Activated T-cell treated with anti-CD3 and anti-CD28 coated beads, Interleukin-2, amount 50 U/mL, for 72 hours (primary cell): ENCODE measurements around the gene HBG2. TPM values are rescaled to one million over a fixed set of nuclear protein-coding genes. Genes with fewer than 3 reads are reported as not detected.
"Not testable (repeated sequence)": the region's sequence is repeated elsewhere in the genome, so short reads cannot be mapped to it uniquely, and the experiment has no call there.

ENCODE experiments used
- ATAC-seq, 2 donors: fragments of 150-1000 bp; cut with Tn5 transposase; replicated peaks in 1 of 2; 2 replicates each; pipeline ENCODE4 v1.10.0; 2021; ENCODE audit warnings: moderate library complexity in 2 of 2, mild to moderate bottlenecking in 1 of 2
- DNase-seq, 2 donors: peaks; one replicate each; pipeline ENCODE4 v3.0.0; 2021 to 2022; ENCODE audit warnings: mixed read lengths in 1 of 2
- H3K27ac Mint-ChIP-seq: one replicate; pipeline ENCODE4 v1.8.0; 2022; ENCODE audit warnings: mild to moderate bottlenecking, moderate library complexity, mixed read lengths
- H3K27me3 Mint-ChIP-seq: one replicate; pipeline ENCODE4 v1.8.0; 2022; ENCODE audit warnings: low read depth, mixed read lengths
- H3K36me3 Mint-ChIP-seq, 2 donors: one replicate each; pipeline ENCODE4 v1.8.0; 2022; ENCODE audit warnings: mixed read lengths in 2 of 2, mild to moderate bottlenecking in 1 of 2; ENCODE audit not compliant: insufficient read depth in 2 of 2
- H3K4me1 Mint-ChIP-seq: one replicate; pipeline ENCODE4 v1.8.0; 2022; ENCODE audit warnings: low read depth, mixed read lengths
- H3K4me3 Mint-ChIP-seq, 2 donors: one replicate each; pipeline ENCODE4 v1.8.0; 2022; ENCODE audit warnings: mild to moderate bottlenecking in 2 of 2, mixed read lengths in 2 of 2, moderate library complexity in 2 of 2
- H3K9me3 Mint-ChIP-seq, 2 donors: one replicate each; pipeline ENCODE4 v1.8.0; 2022; ENCODE audit warnings: mixed read lengths in 2 of 2
- total RNA-seq, 2 donors: library from RNA; stranded (reverse); gene quantifications; one replicate each; pipeline ENCODE4 v1.2.3, GENCODE V29; 2022

HBG2 gene
- total RNA-seq, 2 donors from 2014 or later = not detected

GRCh38 chr11:5251746-5252145 lies 2.8 kb downstream of the HBG2 start:
- DNase-seq = no peak
- Mint-ChIP-seq H3K36me3 (no peaks in the 10 kb centered on the region), H3K9me3 (no peaks in the 10 kb centered on the region), H3K27me3 (no peaks in the 10 kb centered on the region), H3K27ac (no peak overlapping the region), H3K4me3 (no peak overlapping the region), H3K4me1 (no peaks in the 10 kb centered on the region)
- no peak for ATAC-seq

- ATAC-seq = no peak
- no peaks in the 10 kb centered on the region for H3K9me3 Mint-ChIP-seq
- H3K4me1 Mint-ChIP-seq = no peaks in the 10 kb centered on the region
- DNase-seq = no peak
- H3K27me3 Mint-ChIP-seq = no peaks in the 10 kb centered on the region
- H3K36me3 Mint-ChIP-seq = no peaks in the 10 kb centered on the region
- no peak overlapping the region for H3K27ac Mint-ChIP-seq
- no peak overlapping the region for H3K4me3 Mint-ChIP-seq
Measured at GRCh38 chr11:5250543-5251204, 3.9 kb downstream of the HBG2 start.

GRCh38 chr11:5249807-5250396 lies 4.7 kb downstream of the HBG2 start, which contains the start of gene HBG1:
Gene HBG1, minus strand, starts transcription at chr11:5249857. Its CDS starts 53 bp downstream, at chr11:5249804.
- not testable (repeated sequence) for H3K27ac Mint-ChIP-seq, ATAC-seq, H3K36me3 Mint-ChIP-seq, DNase-seq, H3K4me3 Mint-ChIP-seq, H3K4me1 Mint-ChIP-seq, H3K27me3 Mint-ChIP-seq, H3K9me3 Mint-ChIP-seq

- not testable (repeated sequence) for DNase-seq, H3K9me3 Mint-ChIP-seq
Measured at GRCh38 chr11:5248498-5248897, 6.1 kb downstream of the HBG2 start.

GRCh38 chr11:5247472-5248192 lies 6.9 kb downstream of the HBG2 start:
- Mint-ChIP-seq H3K4me1 (no peaks in the 10 kb centered on the region), H3K27me3 (no peaks in the 10 kb centered on the region), H3K36me3 (no peaks in the 10 kb centered on the region), H3K27ac (no peak overlapping the region), H3K9me3 (no peaks in the 10 kb centered on the region), H3K4me3 (no peak overlapping the region)
- ATAC-seq (no peak), DNase-seq (no peak)

More at GRCh38 chr11:5248498-5248897, 6.1 kb downstream of the HBG2 start:
- H3K36me3 Mint-ChIP-seq, H3K4me3 Mint-ChIP-seq, H3K27me3 Mint-ChIP-seq, H3K27ac Mint-ChIP-seq, H3K4me1 Mint-ChIP-seq, ATAC-seq: not testable (repeated sequence)

- Mint-ChIP-seq H3K4me1 (no peaks in the 10 kb centered on the region), H3K27ac (no peak overlapping the region), H3K4me3 (no peak overlapping the region), H3K9me3 (no peaks in the 10 kb centered on the region), H3K27me3 (no peaks in the 10 kb centered on the region), H3K36me3 (no peaks in the 10 kb centered on the region)
- no peak for DNase-seq
- ATAC-seq = no peak
Measured at GRCh38 chr11:5246772-5247471, 7.7 kb downstream of the HBG2 start.

- H3K4me1 Mint-ChIP-seq = no peaks in the 10 kb centered on the region
- no peaks in the 10 kb centered on the region for H3K9me3 Mint-ChIP-seq
Measured at GRCh38 chr11:5245155-5245554, 9.4 kb downstream of the HBG2 start.

GRCh38 chr11:5243816-5244180 lies 10.8 kb downstream of the HBG2 start:
- no peaks in the 10 kb centered on the region for H3K4me1 Mint-ChIP-seq
- DNase-seq = no peak
- H3K27me3 Mint-ChIP-seq = peaks cover 2% of the 10 kb centered on the region
- H3K36me3 Mint-ChIP-seq = no peaks in the 10 kb centered on the region
- H3K4me3 Mint-ChIP-seq = no peak overlapping the region
- no peak for ATAC-seq
- no peak overlapping the region for H3K27ac Mint-ChIP-seq
- no peaks in the 10 kb centered on the region for H3K9me3 Mint-ChIP-seq

More at GRCh38 chr11:5245155-5245554, 9.4 kb downstream of the HBG2 start:
- Mint-ChIP-seq H3K4me3 (no peak overlapping the region), H3K27me3 (no peaks in the 10 kb centered on the region), H3K27ac (no peak overlapping the region), H3K36me3 (no peaks in the 10 kb centered on the region)
- ATAC-seq = no peak
- no peak for DNase-seq

- ATAC-seq (no peak), DNase-seq (no peak)
- no peaks in the 10 kb centered on the region for H3K4me1 Mint-ChIP-seq
- H3K36me3 Mint-ChIP-seq = no peaks in the 10 kb centered on the region
- H3K27me3 Mint-ChIP-seq = peaks cover 6% of the 10 kb centered on the region
- no peak overlapping the region for H3K27ac Mint-ChIP-seq
- no peaks in the 10 kb centered on the region for H3K9me3 Mint-ChIP-seq
- H3K4me3 Mint-ChIP-seq = no peak overlapping the region
Measured at GRCh38 chr11:5242933-5243815, 11.4 kb downstream of the HBG2 start.

GRCh38 chr11:5242208-5242607 lies 12.4 kb downstream of the HBG2 start:
- no peaks in the 10 kb centered on the region for H3K9me3 Mint-ChIP-seq
- no peaks in the 10 kb centered on the region for H3K36me3 Mint-ChIP-seq
- ATAC-seq (no peak), DNase-seq (no peak)
- peaks cover 6% of the 10 kb centered on the region for H3K27me3 Mint-ChIP-seq
- H3K27ac Mint-ChIP-seq = no peak overlapping the region
- no peak overlapping the region for H3K4me3 Mint-ChIP-seq
- H3K4me1 Mint-ChIP-seq = no peaks in the 10 kb centered on the region

- no peak for ATAC-seq
- Mint-ChIP-seq H3K9me3 (no peaks in the 10 kb centered on the region), H3K27ac (no peak overlapping the region), H3K4me3 (no peak overlapping the region), H3K4me1 (no peaks in the 10 kb centered on the region), H3K36me3 (no peaks in the 10 kb centered on the region), H3K27me3 (peaks cover 6% of the 10 kb centered on the region)
- no peak for DNase-seq
Measured at GRCh38 chr11:5241458-5241857, 13.1 kb downstream of the HBG2 start.

- no peak overlapping the region for H3K4me3 Mint-ChIP-seq
- peaks cover 6% of the 10 kb centered on the region for H3K27me3 Mint-ChIP-seq
- DNase-seq (no peak), ATAC-seq (no peak)
- no peaks in the 10 kb centered on the region for H3K36me3 Mint-ChIP-seq
- no peak overlapping the region for H3K27ac Mint-ChIP-seq
- H3K9me3 Mint-ChIP-seq = no peaks in the 10 kb centered on the region
- H3K4me1 Mint-ChIP-seq = no peaks in the 10 kb centered on the region
Measured at GRCh38 chr11:5240458-5240857, 14.1 kb downstream of the HBG2 start.
